GM12892 (cell line): ENCODE measurements around the gene OR7G2.

ENCODE experiments used
- POLR2A ChIP-seq: IDR thresholded peaks from 2 replicates; pipeline ENCODE4 v1.6.1; 2011; ENCODE audit warnings: low read depth, low read length, control low read depth
- POLR2AphosphoS5 ChIP-seq: IDR thresholded peaks from 2 replicates; pipeline ENCODE4 v1.6.1; 2011; ENCODE audit warnings: low read depth, low read length, control low read depth

- TF ChIP-seq POLR2A (no peak), POLR2AphosphoS5 (no peak)
Measured at GRCh38 chr19:9130965-9131364, 23.7 kb upstream of the OR7G2 start.
